Measurements from ENCODE around the gene ALCAM. TPM values are rescaled to one million over a fixed set of nuclear protein-coding genes. Genes with fewer than 3 reads are reported as not detected.

The ALCAM gene
- total RNA-seq, 3 donors from 2014 or later: 12.6 to 23.7 (median 14.8) TPM

DNA sequence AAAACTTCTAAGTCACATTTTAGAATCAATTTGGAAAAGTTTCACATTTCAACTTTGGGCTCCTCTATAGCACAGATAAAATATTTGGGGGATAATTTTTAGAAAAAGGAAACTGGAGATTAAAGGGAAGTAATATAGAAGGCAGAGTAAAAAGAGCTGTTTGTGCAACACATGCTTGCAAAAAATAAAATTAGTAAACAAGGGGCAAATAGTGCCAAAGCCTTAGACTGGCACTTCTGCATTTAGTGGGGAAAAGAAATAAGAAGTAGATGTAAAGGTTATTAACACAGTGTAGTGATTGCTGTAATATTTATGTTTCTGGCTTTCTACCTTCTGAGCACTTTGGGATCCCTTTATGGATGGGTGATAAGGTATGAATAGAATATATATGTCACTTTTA, 255.5 kb downstream of the ALCAM start:
- no peaks in the 10 kb centered on the region for H3K4me1 ChIP-seq (ENCODE audit: low read depth)
- ATAC-seq (no peak), DNase-seq (no peak)
- TF ChIP-seq, protein P1, sequence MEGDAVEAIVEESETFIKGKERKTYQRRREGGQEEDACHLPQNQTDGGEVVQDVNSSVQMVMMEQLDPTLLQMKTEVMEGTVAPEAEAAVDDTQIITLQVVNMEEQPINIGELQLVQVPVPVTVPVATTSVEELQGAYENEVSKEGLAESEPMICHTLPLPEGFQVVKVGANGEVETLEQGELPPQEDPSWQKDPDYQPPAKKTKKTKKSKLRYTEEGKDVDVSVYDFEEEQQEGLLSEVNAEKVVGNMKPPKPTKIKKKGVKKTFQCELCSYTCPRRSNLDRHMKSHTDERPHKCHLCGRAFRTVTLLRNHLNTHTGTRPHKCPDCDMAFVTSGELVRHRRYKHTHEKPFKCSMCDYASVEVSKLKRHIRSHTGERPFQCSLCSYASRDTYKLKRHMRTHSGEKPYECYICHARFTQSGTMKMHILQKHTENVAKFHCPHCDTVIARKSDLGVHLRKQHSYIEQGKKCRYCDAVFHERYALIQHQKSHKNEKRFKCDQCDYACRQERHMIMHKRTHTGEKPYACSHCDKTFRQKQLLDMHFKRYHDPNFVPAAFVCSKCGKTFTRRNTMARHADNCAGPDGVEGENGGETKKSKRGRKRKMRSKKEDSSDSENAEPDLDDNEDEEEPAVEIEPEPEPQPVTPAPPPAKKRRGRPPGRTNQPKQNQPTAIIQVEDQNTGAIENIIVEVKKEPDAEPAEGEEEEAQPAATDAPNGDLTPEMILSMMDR (IDR thresholded peaks at IDR 0.05): no peak
- H3K9me3 ChIP-seq: no peaks in the 10 kb centered on the region
- H3K36me3 ChIP-seq (ENCODE audit: low read depth): no peaks in the 10 kb centered on the region
- intact Hi-C loops (cut with DNase I, micrococcal nuclease): no loop called here
- H3K4me3 ChIP-seq: no peak overlapping the region
